Measurements from ENCODE around the gene ATG14. TPM values are rescaled to one million over a fixed set of nuclear protein-coding genes. Genes with fewer than 3 reads are reported as not detected.

ATG14 gene
- polyA plus RNA-seq, 2 of the 4 experiments (the other 2 are of a cell fraction): 5.9 to 7.4 TPM

- FAIRE-seq (no peak), ATAC-seq (no peak), DNase-seq (ENCODE audit: low read depth in 1 of 2, low spot score in 1 of 2) (no peak)
- no peaks in the 10 kb centered on the region for H3K9me3 ChIP-seq
- ChIA-PET POLR2A (no interaction called here), CTCF (interaction anchor here (0.6 to 1.5 kb wide), 2 partner anchors 10 to 32 kb away, joined by 3 read pairs; no protein-coding TSS in a partner anchor)
- H3K4me1 ChIP-seq: peaks cover 13% of the 10 kb centered on the region; the same call in 2 of the 3 replicates
- WGBS (ENCODE audit: missing lambda C conversion rate): 91% methylated on average over 4 of the region's 4 CpGs
- H3K4me2 ChIP-seq: no peak overlapping the region
- TF ChIP-seq NFE2L2 (conservative IDR thresholded peaks at IDR 0.05; ENCODE audit: low read length) (no peak), BCL3 (IDR thresholded peaks at IDR 0.05) (no peak)
- no peak overlapping the region for H3K4me3 ChIP-seq
- H3K27ac ChIP-seq: no peak overlapping the region
These were observed 24.5 kb downstream of the ATG14 start for GRCh38 chr14:55387121-55387520.

- CTCF ChIA-PET: interaction anchor here (0.6 to 1.5 kb wide), 4 partner anchors 8 to 1104 kb away, joined by 3 read pairs; no protein-coding TSS in a partner anchor
- no peak overlapping the region for H3K4me2 ChIP-seq
These were observed 25.4 kb downstream of the ATG14 start for GRCh38 chr14:55386037-55386808.

GRCh38 chr14:55384536-55384935, 27.1 kb downstream of the ATG14 start:
- Histone ChIP-seq H3K4me1 (peaks cover 11% of the 10 kb centered on the region; the same call in 2 of the 3 replicates), H3K27ac (no peak overlapping the region), H3K4me3 (no peak overlapping the region), H3K9me3 (no peaks in the 10 kb centered on the region), H3K4me2 (no peak overlapping the region)
- ChIA-PET POLR2A (no interaction called here), CTCF (interaction anchor here (1.7 kb wide), 1 partner anchor 114 kb away, joined by 5 read pairs; no protein-coding TSS in a partner anchor)
- DNase-seq (ENCODE audit: low read depth in 1 of 2, low spot score in 1 of 2) (no peak), FAIRE-seq (no peak), ATAC-seq (no peak)
- WGBS (ENCODE audit: missing lambda C conversion rate): 81% methylated on average over 3 of the region's 3 CpGs
- TF ChIP-seq ZNF302 (CRISPR knock-in tag; IDR thresholded peaks at IDR 0.05): no peak
- TF ChIP-seq KDM1A (IDR thresholded peaks at IDR 0.05; ENCODE audit: low read depth): no peak

More at GRCh38 chr14:55386037-55386808, 25.4 kb downstream of the ATG14 start:
- no peak overlapping the region for H3K4me3 ChIP-seq
- H3K27ac ChIP-seq: no peak overlapping the region
- POLR2A ChIA-PET: no interaction called here
- peaks cover 13% of the 10 kb centered on the region; the same call in 2 of the 3 replicates for H3K4me1 ChIP-seq
- TF ChIP-seq MYC (IDR thresholded peaks at IDR 0.05; ENCODE audit: borderline replicate concordance, low read length) (no peak), POLR2AphosphoS2 (conservative IDR thresholded peaks at IDR 0.05; ENCODE audit: low read length) (no peak), CTCF (IDR thresholded peaks at IDR 0.05) (no peak), SMC3 (IDR thresholded peaks at IDR 0.05) (no peak), CEBPB (IDR thresholded peaks at IDR 0.05) (no peak), MAZ (IDR thresholded peaks at IDR 0.05; ENCODE audit: borderline replicate concordance, low read depth, low read length) (no peak), ZSCAN20 (CRISPR knock-in tag; IDR thresholded peaks at IDR 0.05) (no peak), POLR2A (IDR thresholded peaks at IDR 0.05; ENCODE audit: low read length) (no peak), HOXB5 (CRISPR knock-in tag; IDR thresholded peaks at IDR 0.05) (no peak), FOXS1 (CRISPR knock-in tag; IDR thresholded peaks at IDR 0.05) (no peak), FOSB (CRISPR knock-in tag; IDR thresholded peaks at IDR 0.05) (no peak), HOXA7 (CRISPR knock-in tag; IDR thresholded peaks at IDR 0.05) (no peak), CBX8 (IDR thresholded peaks at IDR 0.05) (no peak)
- DNase-seq (ENCODE audit: low read depth in 1 of 2, low spot score in 1 of 2) (no peak), ATAC-seq (no peak), FAIRE-seq (no peak)
- no peaks in the 10 kb centered on the region for H3K9me3 ChIP-seq
- 86% methylated on average over 6 of the region's 6 CpGs for WGBS (ENCODE audit: missing lambda C conversion rate)

All from A549 (cell line).